Neural progenitor cell (in vitro differentiated cells): ENCODE measurements around the gene TOMM22. TPM values are rescaled to one million over a fixed set of nuclear protein-coding genes. Genes with fewer than 3 reads are reported as not detected.

Source experiments
- DNase-seq: peaks from one replicate; pipeline ENCODE4 v3.0.0-alpha.2; 2016; ENCODE audit warnings: low spot score
- H2AFZ ChIP-seq: fragments of 200-600 bp; sonication (generic); replicated peaks from 2 replicates; pipeline ENCODE4 v1.6.1; 2016; ENCODE audit warnings: antibody characterized with exemption
- H3F3A ChIP-seq: fragments of 200-600 bp; sonication (generic); 2 replicates; pipeline ENCODE4 v1.6.1; 2016; ENCODE audit warnings: antibody characterized with exemption, low read depth
- H3K27ac ChIP-seq: fragments of 200-600 bp; sonication (generic); 2 replicates; pipeline ENCODE4 v1.5.1; 2016; ENCODE audit warnings: mild to moderate bottlenecking
- H3K27me3 ChIP-seq: fragments of 200-600 bp; sonication (generic); 2 replicates; pipeline ENCODE4 v1.6.1; 2016; ENCODE audit warnings: mild to moderate bottlenecking, moderate library complexity
- H3K36me3 ChIP-seq: fragments of 200-600 bp; sonication (generic); 2 replicates; pipeline ENCODE4 v1.5.1; 2016
- H3K4me1 ChIP-seq: fragments of 200-600 bp; sonication (generic); 2 replicates; pipeline ENCODE4 v1.6.1; 2016; ENCODE audit warnings: mixed run types
- H3K4me2 ChIP-seq: fragments of 200-600 bp; sonication (generic); 2 replicates; pipeline ENCODE4 v1.6.1; 2016
- H3K4me3 ChIP-seq: fragments of 200-600 bp; sonication (generic); 2 replicates; pipeline ENCODE4 v1.5.1; 2016
- H3K79me2 ChIP-seq: fragments of 200-600 bp; sonication (generic); 2 replicates; pipeline ENCODE4 v1.6.1; 2016; ENCODE audit warnings: low read depth
- H3K9ac ChIP-seq: fragments of 200-600 bp; sonication (generic); 2 replicates; pipeline ENCODE4 v1.6.1; 2016
- H3K9me3 ChIP-seq: fragments of 200-600 bp; sonication (generic); 2 replicates; pipeline ENCODE4 v1.5.1; 2016; ENCODE audit warnings: low read depth
- H4K20me1 ChIP-seq: fragments of 200-600 bp; sonication (generic); 2 replicates; pipeline ENCODE4 v1.6.1; 2016; ENCODE audit warnings: low read depth
- H3K27ac Mint-ChIP-seq: 3 replicates; pipeline ENCODE4 v1.8.0; 2021; ENCODE audit warnings: mixed read lengths
- H3K27me3 Mint-ChIP-seq: 2 replicates; pipeline ENCODE4 v1.8.0; 2022; ENCODE audit warnings: low read depth, mild to moderate bottlenecking, inconsistent platforms, moderate library complexity, mixed read lengths; ENCODE audit not compliant: insufficient read depth
- H3K36me3 Mint-ChIP-seq: 3 replicates; pipeline ENCODE4 v1.8.0; 2021; ENCODE audit warnings: mixed read lengths
- H3K4me1 Mint-ChIP-seq: 3 replicates; pipeline ENCODE4 v1.8.0; 2021; ENCODE audit warnings: mixed read lengths
- H3K4me3 Mint-ChIP-seq: 3 replicates; pipeline ENCODE4 v1.8.0; 2021; ENCODE audit warnings: mild to moderate bottlenecking, moderate library complexity, mixed read lengths
- H3K9me3 Mint-ChIP-seq: 3 replicates; pipeline ENCODE4 v1.8.0; 2020; ENCODE audit warnings: mixed read lengths
- CTCF ChIP-seq: fragments of 200-600 bp; sonication (generic); IDR thresholded peaks from 2 replicates; pipeline ENCODE4 v1.5.1; 2017; ENCODE audit warnings: antibody characterized with exemption, mild to moderate bottlenecking
- EZH2 ChIP-seq: fragments of 200-600 bp; sonication (generic); IDR thresholded peaks from 2 replicates; pipeline ENCODE4 v1.6.1; 2017; ENCODE audit warnings: antibody characterized with exemption, mild to moderate bottlenecking, moderate library complexity
- EZH2phosphoT487 ChIP-seq: fragments of 200-600 bp; sonication (generic); IDR thresholded peaks from 2 replicates; pipeline ENCODE4 v1.6.1; 2017; ENCODE audit warnings: antibody characterized with exemption
- total RNA-seq: library from RNA; depleted of rRNA; stranded (reverse); fragments of >200 nt; gene quantifications from 2 replicates; pipeline ENCODE4 v1.2.3, GENCODE V29; 2015; ENCODE audit warnings: low replicate concordance

The TOMM22 gene
- total RNA-seq, 1 donor from 2014 or later: 134 TPM

GRCh38 chr22:38727123-38727522 is 45.4 kb downstream of the TOMM22 start:
- Histone ChIP-seq H3K4me3 (no peak overlapping the region), H3K9me3 (no peaks in the 10 kb centered on the region), H3K27ac (no peak overlapping the region), H3K27me3 (no peaks in the 10 kb centered on the region), H2AFZ (no peak overlapping the region), H3K79me2 (no peaks in the 10 kb centered on the region), H3K36me3 (no peaks in the 10 kb centered on the region), H4K20me1 (peaks cover 16% of the 10 kb centered on the region), H3K4me1 (no peaks in the 10 kb centered on the region), H3F3A (no peaks in the 10 kb centered on the region), H3K9ac (no peak overlapping the region), H3K4me2 (no peak overlapping the region)
- no peaks in the 10 kb centered on the region for H3K9me3 Mint-ChIP-seq
- no peaks in the 10 kb centered on the region for H3K4me1 Mint-ChIP-seq
- DNase-seq: no peak
- H3K36me3 Mint-ChIP-seq: peaks cover 28% of the 10 kb centered on the region
- H3K4me3 Mint-ChIP-seq: no peak overlapping the region
- TF ChIP-seq EZH2phosphoT487 (no peak), CTCF (no peak), EZH2 (no peak)
- H3K27ac Mint-ChIP-seq: no peak overlapping the region
- H3K27me3 Mint-ChIP-seq: no peaks in the 10 kb centered on the region

GRCh38 chr22:38727530-38728451 is 46.0 kb downstream of the TOMM22 start:
- H3K4me1 Mint-ChIP-seq: no peaks in the 10 kb centered on the region
- Histone ChIP-seq H3F3A (no peaks in the 10 kb centered on the region), H3K27ac (no peak overlapping the region), H3K4me1 (no peaks in the 10 kb centered on the region), H3K9me3 (no peaks in the 10 kb centered on the region), H3K4me2 (no peak overlapping the region), H3K79me2 (no peaks in the 10 kb centered on the region), H4K20me1 (peaks cover 13% of the 10 kb centered on the region), H3K36me3 (no peaks in the 10 kb centered on the region), H3K4me3 (no peak overlapping the region), H3K27me3 (no peaks in the 10 kb centered on the region), H3K9ac (no peak overlapping the region), H2AFZ (no peak overlapping the region)
- peaks cover 25% of the 10 kb centered on the region for H3K36me3 Mint-ChIP-seq
- no peak overlapping the region for H3K4me3 Mint-ChIP-seq
- TF ChIP-seq CTCF (no peak), EZH2phosphoT487 (no peak), EZH2 (no peak)
- no peaks in the 10 kb centered on the region for H3K27me3 Mint-ChIP-seq
- no peak for DNase-seq
- H3K9me3 Mint-ChIP-seq: no peaks in the 10 kb centered on the region
- no peak overlapping the region for H3K27ac Mint-ChIP-seq

- Histone ChIP-seq H4K20me1 (peaks cover 20% of the 10 kb centered on the region), H3K4me2 (no peak overlapping the region), H3K79me2 (no peaks in the 10 kb centered on the region), H3K9ac (no peak overlapping the region), H3K36me3 (no peaks in the 10 kb centered on the region), H3K27ac (no peak overlapping the region), H3K4me3 (no peak overlapping the region), H3K27me3 (no peaks in the 10 kb centered on the region), H3K4me1 (no peaks in the 10 kb centered on the region), H3K9me3 (no peaks in the 10 kb centered on the region), H2AFZ (no peak overlapping the region), H3F3A (peaks cover 3% of the 10 kb centered on the region)
- Mint-ChIP-seq H3K27me3 (peaks cover 2% of the 10 kb centered on the region), H3K4me1 (no peaks in the 10 kb centered on the region), H3K4me3 (no peak overlapping the region), H3K27ac (no peak overlapping the region), H3K36me3 (peaks cover 20% of the 10 kb centered on the region), H3K9me3 (no peaks in the 10 kb centered on the region)
- no peak for DNase-seq
- TF ChIP-seq EZH2phosphoT487 (no peak), CTCF (no peak), EZH2 (no peak)
Observed at GRCh38 chr22:38728871-38729796, 47.4 kb downstream of the TOMM22 start.
